GM18499 (cell line): ENCODE results near the gene VENTX.

Experiments
- ATAC-seq: cut with Tn5 transposase; IDR thresholded peaks from one replicate; pipeline ENCODE4 v1.9.1; 2021; ENCODE audit warnings: moderate number of reproducible peaks; ENCODE audit not compliant: insufficient read depth, unreplicated experiment

The VENTX gene

DNA sequence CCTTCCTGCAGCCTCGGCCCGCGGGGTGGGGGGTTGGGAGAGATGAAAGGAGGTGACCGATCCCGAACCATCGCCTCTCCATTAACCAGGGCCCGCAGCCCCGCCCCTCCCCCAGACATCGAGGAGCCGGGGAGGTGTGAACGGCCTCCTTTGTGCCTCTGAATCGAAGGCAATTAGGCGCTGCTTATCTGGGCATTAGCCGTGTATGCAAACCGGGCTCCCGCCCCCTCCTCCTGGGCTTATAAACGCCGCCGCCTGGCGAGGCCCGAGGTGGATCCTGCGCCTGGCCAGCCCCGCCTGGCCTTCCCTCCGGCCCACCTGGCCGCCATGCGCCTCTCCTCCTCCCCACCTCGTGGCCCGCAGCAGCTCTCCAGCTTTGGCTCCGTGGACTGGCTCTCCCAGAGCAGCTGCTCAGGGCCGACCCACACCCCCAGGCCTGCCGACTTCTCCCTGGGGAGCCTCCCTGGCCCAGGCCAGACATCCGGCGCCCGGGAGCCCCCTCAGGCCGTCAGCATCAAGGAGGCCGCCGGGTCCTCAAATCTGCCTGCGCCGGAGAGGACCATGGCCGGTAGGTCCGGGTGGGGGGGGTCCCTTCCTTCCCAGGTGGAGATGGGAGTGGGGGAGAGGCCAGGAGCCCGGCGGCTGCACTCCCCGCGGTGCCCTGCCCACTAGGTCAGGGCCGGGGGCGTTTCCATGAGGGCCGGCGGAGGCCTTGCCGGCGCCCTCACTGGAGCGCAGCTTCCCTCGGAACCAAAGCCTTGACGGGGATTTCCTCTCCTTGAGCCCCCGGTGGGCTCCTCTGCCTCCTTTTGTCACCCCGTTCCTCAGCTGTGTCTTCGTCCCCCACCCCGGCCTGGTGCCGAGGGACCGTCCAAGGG, at the start of gene VENTX:
Gene VENTX, plus strand, starts transcription at position 268 of the 878 bp plus-strand sequence. Its CDS starts 60 bp downstream, at position 328.
- no peak for ATAC-seq

GRCh38 chr10:133187906-133188681, 49.6 kb upstream of the VENTX start:
- ATAC-seq = no peak

- no peak for ATAC-seq
Observed at GRCh38 chr10:133189256-133189655, 48.4 kb upstream of the VENTX start.

GRCh38 chr10:133189726-133190125, 47.9 kb upstream of the VENTX start:
- ATAC-seq = no peak

GRCh38 chr10:133190225-133190624, 47.4 kb upstream of the VENTX start:
- ATAC-seq = no peak

GRCh38 chr10:133191651-133192050, 46.0 kb upstream of the VENTX start:
- ATAC-seq = no peak

DNA sequence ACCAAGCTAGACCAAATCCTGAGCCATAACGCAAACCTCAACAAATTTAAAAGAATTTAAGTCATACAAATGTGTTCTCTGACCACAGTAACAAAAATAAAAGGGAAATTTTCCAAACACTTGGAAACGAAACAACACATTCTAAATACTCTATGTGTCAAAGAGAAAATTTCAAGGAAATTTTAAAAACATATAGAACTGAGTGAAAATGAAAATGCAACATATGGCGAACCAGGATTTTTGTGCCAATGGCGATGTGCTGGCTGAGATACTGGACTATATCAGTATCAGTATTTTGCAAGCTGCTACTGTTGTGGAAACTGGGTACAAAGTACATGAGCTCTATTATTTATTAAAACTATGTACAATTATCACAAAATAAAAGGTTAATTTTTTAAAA, 43.5 kb upstream of the VENTX start:
- no peak for ATAC-seq

GRCh38 chr10:133195096-133195495, 42.6 kb upstream of the VENTX start:
- no peak for ATAC-seq

DNA sequence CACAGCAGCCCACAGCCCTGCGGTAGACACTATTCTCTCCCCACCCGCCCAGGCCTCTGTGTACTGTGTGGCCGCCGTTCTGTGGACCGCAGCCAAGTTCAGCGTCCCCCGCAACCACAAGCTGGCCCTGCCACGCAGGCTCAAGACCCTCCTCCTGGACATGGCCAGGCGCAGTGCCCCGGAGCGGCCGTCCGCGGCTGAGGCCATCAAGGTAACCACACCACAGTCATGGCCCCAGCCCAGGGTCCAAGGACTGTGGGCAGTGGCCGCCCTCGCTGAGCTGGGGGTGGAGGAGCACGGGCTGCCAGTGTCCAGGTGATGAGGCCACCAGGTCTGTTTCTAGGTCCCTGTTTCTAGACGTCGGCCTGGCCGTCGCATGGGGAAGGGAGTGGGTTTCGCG, 42.0 kb upstream of the VENTX start:
- no peak for ATAC-seq

GRCh38 chr10:133196221-133196915, 41.3 kb upstream of the VENTX start:
- no peak for ATAC-seq

- ATAC-seq = no peak
Observed at GRCh38 chr10:133196936-133197758, 40.5 kb upstream of the VENTX start.

DNA sequence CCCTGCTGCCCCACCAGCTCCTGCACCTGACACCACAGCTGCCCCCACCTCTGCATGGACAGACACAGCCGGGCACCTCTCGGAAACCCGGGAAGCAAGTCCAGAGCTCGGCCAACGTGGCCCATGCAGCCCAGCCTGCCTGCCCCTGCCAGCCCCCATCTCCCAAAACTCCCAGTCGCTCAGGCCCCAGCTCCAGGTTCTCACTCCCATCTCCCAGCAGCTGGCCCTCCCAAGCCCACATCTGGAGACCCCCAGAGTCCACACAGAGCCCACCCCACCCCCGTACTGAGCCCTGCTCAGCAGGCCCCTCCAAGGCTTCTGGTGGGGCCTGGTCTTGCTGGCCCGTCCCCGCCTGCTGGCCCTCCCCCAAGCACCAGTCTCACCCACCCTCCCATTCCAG, 39.9 kb upstream of the VENTX start:
- ATAC-seq = no peak

DNA sequence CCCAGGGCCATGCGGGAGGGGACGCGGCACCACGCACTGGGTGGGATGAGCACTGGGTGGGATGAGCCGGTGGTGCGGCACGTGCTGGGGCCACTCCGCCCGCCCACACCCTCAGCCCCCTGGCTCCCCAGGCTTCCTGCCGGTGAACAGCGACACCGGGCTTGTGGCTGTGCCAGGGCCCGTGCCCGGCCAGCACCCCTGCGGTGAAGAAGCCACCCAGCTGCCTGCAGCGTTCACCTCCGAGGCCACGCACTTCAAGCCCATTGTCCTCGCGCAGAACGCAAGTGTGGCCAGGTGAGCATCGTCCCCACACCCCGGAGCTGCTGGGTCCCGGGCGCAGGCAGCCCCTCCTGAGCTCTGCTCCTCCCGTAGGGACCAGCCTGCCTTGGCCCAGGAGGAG, 39.4 kb upstream of the VENTX start:
- no peak for ATAC-seq

- ATAC-seq = no peak
Observed at GRCh38 chr10:133198621-133199487, 38.8 kb upstream of the VENTX start.

GRCh38 chr10:133199488-133199885, 38.2 kb upstream of the VENTX start:
- ATAC-seq = no peak

DNA sequence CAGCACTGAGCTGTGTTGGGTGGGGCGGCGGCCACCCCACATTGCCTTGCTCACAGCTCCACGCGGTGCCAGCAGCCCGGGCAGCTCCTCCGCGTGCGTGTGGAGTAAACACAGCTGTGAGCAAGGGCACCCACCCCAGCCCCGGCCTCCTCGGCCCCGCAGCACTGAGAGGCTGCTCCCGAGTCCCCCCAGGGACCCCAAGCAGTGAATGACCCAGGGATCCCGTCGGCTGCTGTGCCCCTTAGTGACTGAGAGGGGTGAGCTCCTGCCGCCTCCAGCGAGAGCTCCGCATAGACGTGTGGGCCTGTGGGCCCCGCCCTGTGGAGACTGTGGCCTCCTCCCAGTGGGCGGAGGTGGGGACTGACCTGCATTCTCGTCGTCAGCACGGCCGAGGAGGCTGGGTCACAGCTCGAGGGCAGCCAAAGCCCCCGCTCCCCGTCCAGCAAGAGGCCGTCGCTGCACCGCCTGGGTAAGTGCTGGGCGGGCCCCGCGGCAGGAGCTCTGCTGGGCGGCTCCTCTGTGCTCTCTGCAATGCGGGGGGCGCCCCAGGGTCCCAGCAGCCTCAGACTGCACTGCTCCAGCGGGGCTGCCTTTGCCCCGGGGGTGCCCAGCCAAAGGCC, 37.6 kb upstream of the VENTX start:
- no peak for ATAC-seq

DNA sequence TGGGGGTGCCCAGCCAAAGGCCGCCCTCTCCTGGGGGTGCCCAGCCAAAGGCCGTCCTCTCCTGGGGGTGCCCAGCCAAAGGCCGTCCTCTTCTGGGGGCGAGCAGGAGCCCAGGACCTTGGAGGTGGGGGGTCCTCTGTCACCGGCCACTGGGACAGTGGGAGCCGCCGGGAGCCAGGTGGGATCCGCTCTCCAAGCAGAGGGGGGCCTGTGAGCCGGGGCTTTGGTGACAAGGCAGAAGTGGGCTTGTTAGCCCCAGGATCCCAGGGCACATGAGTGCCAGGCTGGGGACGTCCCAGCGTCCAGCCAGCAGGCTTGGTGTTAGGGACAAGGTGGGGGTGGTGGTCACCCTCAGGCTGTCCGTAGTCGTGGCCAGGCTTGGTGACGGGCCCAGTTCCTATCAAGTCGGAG, 37.0 kb upstream of the VENTX start:
- no peak for ATAC-seq

- no peak for ATAC-seq
Observed at GRCh38 chr10:133201151-133201947, 36.3 kb upstream of the VENTX start.
